GM19023 (cell line): ENCODE measurements around the gene CTAGE1.
"Not testable (repeated sequence)": the region's sequence is repeated elsewhere in the genome, so short reads cannot be mapped to it uniquely, and the experiment has no call there.

Experiments used
- ATAC-seq: cut with Tn5 transposase; IDR thresholded peaks from one replicate; pipeline ENCODE4 v1.9.1; 2021; ENCODE audit warnings: mild to moderate bottlenecking, moderate library complexity; ENCODE audit not compliant: unreplicated experiment

CTAGE1 gene, protein sequence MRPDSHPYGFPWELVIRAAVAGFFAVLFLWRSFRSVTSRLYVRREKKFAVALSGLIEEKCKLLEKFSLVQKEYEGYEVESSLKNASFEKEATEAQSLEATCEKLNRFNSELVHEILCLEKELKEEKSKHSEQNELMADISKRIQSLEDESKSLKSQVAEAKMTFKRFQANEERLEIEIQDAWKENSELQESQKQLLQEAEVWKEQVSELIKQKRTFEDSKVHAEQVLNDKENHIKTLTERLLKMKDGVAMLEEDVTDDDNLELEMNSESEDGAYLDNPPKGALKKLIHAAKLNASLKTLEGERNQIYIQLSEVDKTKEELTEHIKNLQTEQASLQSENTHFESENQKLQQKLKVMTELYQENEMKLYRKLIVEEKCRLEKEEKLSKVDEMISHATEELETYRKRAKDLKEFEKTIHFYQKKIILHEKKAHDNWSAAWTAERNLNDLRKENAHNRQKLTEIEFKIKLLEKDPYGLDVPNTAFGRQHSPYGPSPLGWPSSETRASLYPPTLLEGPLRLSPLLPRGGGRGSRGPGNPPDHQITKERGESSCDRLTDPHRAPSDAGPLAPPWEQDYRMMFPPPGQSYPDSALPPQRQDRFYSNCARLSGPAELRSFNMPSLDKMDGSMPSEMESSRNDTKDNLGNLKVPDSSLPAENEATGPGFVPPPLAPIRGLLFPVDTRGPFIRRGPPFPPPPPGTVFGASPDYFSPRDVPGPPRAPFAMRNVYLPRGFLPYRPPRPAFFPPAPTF

DNA sequence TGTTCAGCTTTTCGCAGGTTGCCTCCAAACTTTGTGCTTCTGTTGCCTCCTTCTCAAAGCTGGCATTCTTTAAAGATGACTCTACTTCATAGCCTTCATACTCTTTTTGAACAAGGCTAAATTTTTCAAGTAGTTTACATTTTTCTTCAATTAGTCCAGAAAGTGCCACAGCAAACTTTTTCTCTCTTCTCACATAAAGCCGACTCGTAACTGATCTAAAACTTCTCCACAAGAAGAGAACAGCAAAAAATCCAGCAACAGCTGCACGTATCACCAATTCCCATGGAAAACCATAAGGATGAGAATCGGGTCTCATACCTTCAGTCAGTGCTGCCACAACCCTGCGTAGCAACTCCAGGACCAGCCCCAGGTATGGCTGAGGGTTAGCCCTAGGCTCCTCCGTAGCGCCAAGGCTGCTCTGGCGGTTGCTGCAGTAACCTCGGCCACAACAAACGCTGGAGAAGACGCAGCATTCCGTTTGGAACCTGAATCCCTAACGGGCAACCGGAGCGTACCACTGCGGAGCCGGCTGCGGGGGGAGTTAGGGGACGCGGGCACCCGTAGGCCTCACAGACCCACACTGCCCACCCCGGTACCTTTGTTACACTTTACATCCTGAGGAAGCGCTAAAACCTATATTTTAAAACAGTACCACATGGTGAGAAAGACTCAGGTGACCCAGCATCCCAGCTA is at the start of gene CTAGE1:
TSS of gene CTAGE1 (minus strand) at position 420 of the 693 bp plus-strand sequence. CDS start at position 316, 104 bp downstream.
- ATAC-seq: no peak

DNA sequence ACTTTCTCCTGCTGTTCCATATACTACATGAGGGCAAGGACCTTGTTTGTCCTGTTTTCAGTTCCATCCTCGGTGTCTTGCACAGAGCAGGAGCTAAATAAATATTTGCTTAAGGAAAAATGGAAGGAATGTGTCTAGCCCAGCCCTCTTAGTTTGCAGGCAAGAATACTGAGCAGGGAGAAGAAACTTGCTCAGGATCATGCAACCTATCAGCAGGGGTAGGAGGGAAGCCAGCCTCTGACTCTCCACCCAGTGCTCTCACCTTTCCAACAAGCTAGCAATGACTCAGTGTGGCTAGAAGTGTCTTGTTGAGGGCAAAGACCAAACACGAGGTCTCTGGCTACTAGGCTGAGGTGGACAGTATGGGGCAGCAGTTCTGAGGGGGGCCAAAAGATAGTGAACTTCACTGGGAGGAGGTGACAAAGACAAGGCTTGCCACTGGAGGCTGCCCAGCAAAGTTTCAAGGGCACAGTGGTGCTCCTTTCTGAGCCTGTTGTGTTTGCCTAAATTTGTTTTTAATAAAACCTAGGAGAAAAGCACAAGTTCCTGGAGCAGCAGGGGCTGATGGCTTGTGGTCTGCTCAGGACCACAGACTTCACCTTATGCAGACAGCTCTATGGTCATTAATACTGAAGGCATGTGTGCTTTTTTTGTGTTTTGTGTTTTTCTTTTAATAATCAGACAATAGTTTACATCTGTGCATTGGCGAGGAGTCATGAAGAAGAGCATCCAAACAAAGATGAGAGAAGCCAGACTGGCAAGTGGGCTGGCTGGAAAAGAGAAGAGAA is 49.1 kb upstream of the CTAGE1 start:
- no peak for ATAC-seq

DNA sequence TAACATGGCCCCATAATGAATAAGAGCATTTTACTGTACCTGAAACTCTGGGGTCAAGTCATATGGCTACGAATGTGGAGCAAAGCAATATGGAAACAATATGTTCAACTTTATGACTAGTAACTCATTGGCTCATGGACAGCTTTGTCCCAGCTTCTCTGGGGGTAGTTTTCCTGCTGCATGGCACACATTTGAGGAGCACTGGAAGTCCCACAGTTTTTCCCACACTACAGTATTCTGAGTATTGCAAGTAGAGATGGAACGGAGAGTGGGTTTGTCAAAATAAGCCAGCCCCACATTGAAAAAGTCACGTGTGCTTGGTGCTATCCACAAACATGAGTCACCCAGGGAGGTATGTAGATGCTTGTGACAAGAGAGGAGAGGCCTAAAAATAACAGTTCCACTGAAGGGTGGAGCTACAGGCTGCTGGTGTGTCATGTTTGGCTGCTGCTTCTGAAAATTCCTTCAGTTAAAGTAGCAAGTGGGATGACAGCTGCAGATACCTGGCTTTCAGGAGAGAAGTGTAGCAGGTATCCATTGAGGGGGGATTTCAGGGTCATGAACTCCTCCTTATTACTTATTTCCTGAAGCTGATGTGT is 48.2 kb upstream of the CTAGE1 start:
- no peak for ATAC-seq

DNA sequence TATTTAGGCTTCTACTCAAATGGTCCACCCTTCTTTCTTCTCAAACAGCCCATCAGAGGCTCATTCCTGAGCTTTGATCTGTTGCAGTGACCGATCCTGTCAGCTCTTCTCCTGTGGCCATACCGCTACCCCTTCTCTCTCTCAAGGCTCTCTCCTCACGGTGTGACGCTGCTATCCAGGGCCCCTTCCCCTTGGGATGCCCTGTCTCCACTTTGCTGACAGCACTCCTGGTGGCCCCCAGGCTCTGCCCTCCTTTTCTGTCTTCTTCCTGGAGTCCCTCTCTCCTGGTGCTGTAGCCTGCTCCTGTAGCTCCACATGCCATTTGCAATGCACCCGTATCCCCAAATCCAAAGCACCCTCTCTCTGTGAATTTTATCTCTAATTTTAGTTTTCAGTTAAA is 45.4 kb upstream of the CTAGE1 start:
- no peak for ATAC-seq

DNA sequence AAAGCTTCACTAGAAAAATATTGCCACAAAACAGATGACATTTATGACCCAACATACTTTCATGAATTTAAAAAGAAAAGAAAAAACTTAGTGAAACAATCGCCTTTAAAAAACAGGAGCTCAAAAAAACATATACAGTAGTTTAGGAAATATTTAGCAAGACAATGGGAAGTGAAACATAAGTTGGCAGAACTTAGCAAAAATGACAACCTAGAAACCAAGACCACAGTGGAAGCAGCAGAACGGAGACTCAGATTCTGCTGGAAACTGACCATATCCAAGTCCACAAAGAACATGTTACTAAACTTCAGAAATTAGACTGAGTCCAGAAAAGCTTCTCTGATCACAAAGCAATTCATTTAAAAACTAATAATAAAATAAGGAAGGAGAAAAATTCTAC is 41.8 kb upstream of the CTAGE1 start:
- ATAC-seq: no peak

DNA sequence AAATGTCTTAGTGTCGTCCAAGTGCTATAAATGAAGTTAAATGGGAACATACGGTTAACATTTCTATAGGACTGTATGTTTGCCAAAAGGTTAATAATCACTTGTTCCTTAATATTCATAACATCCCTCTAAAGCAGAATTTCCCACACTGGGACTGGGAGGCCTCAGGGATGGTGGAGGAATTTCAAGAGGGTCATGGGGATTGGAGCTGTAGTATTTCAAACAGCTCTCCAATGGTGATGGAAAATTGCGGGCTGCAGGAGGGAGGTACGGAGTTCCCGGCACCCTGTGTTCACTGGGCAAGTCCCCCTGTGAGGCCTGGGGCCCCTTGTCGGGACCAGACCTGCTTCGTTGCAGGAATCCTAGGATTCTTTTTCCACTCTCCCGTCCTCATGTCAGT is 39.8 kb upstream of the CTAGE1 start:
- no peak for ATAC-seq

DNA sequence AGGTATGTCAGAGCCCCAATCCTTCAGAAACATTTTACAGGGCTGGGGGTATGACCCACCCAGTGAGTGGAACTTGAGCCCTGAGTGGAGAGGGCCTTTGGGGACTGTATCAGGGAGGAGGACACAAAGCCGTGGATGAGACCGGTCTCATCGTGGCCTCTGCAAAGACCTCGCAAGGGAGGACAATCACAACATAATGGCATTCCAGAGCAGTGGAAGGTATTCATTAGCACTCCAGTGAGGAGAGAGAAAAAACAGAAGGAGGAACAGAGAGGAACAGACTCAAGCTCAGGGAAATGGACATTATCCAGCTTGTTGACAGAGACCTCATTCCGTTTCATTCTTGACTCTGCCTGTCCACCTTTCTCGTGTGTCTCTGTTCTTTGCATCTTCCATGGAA is 38.8 kb upstream of the CTAGE1 start:
- no peak for ATAC-seq

DNA sequence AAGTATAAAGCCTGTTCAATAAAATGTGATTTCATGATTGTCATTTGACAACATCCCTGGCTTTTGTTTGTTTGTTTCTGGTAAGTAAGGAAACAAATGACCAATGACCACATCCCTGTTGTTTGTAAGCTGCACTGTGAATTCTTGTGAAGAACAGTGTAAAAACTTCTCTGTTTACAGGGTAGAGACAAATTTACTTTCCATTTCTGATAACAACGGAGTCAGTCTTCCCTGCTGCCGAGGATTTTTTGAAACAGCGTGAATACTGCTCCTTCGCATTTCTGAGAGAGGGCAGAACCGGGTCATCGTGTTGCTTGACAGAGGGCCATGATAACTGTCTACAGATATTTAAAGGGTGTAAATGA is 38.4 kb upstream of the CTAGE1 start:
- no peak for ATAC-seq

DNA sequence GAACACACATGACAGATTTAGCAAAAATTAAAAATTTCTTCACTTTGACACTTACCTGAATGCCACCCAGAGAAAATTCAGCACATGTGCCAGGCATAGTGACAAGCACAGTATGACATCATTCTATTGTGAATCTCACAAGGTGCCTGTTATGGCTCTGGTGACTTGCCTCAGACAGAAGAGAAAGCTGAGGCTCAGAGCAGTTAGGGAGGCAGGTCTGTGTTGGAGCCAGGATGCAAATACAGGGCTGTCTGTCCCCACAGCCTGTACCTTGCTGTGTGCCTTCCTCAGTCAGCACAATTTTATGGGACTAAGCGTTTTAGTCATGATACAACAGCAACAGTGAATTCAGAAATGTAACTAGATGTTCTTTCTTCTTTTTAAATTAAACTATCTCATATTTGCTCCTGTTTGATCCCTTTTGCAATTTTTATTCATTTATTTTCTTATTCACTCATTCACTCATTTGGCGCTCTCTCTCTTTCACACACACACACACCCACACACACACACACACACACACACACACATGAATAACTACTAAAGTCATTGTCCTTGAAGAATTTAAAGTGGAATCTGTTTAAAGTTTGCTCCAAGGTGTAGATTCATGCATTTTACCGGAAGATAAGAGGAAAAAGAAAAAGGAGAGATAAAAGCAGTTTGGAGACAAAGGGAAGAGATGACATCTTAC is 37.9 kb upstream of the CTAGE1 start:
- no peak for ATAC-seq

DNA sequence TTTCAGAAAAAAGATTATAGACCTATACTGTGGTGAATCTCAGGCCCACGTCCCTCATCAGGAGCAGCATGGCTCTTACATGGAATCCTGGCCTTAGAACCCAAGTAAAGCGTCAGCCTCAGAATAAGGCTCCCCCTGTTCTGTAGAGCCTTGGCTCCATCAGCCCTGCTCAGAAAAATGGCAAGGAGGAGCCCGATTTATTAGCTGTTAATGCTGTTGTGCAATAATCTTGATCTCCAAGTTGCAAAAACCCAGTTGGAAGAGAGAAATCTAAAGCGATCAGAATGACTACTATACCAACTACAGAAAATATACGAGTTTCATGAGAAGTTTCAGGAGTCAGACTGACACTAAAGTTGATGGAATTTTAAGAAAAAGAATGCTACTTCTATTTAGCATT is 35.6 kb upstream of the CTAGE1 start:
- no peak for ATAC-seq

DNA sequence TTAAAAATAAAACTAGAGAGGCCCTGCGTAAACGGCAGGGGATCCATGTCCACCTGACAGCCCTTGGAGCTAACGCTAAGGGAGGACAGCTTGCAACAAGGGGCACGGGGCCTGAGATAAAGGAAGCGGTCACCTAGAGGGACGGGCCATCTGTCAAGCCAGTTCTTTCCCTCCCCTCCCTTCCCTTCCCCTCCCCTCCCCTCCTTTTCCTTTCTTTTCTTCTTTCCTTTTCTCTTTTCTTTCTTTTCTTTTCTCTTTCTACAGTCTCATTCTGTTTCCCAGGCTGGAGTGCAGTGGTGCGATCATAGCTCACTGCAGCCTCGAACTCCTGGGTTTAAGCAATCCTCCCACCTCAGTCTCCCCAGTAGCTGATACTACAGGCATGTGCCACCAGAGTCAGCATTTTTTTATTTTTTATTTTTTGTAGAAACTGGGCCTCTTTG is 34.5 kb upstream of the CTAGE1 start:
- ATAC-seq: no peak

DNA sequence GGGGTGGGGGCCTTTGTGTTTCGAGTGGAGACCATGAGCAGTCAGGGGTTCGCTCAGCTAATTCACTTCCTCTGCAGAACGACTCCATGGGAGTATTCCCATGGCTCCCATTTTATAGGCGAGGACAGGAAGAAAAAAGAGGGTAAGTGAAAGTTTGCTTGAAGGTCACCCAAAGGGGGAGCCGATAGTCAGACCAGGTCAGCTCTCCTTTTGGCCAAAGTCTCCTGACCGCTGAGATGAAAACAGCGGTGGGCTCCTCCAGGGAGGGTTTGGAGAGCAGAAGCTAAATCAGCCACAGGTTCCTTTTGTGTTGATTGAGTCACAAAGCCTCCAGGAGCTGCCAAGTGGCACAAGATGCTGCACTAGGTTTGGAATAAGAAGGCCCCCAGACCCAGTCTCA is 34.1 kb upstream of the CTAGE1 start:
- no peak for ATAC-seq

DNA sequence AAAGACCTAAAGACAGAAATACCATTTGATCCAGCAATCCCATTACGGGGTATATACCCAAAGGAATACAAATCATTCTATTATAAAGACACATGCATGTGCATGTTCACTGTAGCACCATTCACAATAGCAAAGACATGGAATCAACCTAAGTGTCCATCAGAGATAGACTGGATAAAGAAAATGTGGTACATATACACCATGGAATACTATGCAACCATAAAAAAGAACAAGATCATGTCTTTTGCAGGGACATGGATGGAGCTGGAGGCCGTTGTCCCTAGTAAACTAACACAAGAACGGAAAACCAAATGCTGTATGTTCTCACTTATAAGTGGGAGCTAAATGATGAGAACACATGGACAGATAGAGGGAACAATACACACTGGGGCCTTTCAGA is 33.1 kb upstream of the CTAGE1 start:
- not testable (repeated sequence) for ATAC-seq

DNA sequence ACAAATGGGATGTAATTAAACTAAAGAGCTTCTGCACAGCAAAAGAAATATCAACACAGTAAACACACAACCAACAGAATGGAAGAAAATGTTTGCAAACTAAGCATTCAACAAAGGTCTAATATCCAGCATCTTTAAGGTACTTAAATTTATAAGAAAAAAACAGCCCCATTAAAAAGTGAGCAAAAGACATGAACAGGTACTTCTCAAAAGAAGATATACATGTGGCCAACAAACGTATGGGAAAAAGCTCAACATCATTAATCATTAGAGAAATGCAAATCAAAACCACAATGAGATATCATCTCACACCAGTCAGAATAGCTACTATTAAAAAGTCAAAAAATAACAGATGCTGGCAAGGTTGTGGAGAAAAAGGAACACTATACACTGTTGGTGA is 32.6 kb upstream of the CTAGE1 start:
- ATAC-seq: not testable (repeated sequence)

DNA sequence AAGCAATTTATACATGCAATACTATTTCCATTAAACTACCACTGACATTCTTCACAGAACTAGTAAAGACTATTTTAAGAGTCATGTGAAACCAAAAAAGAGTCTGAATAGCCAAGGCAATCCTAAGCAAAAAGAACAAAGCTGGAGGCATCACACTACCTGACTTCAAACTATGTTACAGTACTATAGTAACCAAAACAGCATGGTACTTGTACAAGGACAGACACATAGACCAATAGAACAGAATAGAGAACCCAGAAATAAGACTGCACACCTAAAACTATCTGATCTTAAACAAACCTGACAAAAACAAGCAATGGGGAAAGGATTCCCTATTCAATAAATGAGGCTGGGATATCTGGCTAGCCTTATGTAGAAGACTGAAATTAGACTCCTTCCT is 32.0 kb upstream of the CTAGE1 start:
- not testable (repeated sequence) for ATAC-seq

DNA sequence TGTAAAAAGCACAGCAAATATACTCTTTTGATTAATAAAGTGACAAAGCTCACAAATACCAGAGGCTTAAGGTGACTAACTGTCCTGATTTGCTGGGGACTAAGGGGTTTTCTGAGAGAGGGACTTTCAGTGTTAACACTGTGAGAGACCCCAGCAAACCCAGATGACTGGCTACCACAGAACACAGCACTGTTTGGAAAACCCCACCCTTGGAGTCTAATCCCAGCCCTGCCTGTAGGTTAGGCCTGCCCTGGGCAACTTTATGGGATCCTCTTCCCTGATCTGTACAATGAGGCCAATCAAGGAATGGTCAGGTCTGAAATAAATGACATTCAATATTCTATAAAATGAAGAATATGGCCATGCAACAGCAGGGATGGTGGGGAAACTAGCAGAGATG is 30.5 kb upstream of the CTAGE1 start:
- ATAC-seq: no peak

DNA sequence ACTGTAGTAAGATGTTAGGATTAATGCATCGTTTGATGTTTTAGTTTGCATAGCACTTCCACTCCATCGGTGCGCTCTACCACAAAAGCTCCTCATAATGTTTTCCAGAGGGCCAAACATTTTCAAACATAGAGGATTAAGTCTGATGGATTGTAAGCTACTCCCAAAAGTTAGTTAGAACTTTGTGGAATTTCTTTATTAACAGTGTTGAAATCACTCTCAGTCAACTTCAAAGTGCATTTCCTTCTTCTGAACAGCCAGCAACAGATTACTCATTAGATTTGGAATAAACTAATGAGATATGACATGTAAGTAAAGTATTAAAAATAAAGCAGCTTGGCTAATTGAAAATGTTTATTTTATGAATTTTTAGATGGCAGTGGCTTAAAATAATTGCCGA is 30.1 kb upstream of the CTAGE1 start:
- ATAC-seq: no peak

DNA sequence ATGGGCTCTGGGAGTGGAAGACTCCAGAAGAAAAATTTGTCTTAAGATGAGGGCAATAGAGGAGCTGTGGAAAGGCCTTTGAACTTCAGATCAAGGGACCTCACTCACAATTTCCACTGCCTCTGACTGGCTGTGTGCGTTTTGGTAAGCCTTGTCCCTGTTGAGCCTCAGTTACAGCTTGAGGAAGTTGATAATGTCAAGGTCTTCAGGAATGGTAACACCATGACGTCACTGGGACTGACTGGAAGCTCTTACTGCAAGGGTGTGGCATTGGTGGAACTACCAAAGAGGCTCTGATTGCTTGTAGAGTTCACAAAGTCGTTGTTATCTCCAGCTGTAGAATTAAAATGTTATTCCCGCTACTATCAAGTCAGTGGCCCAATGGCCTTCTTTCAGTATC is 29.2 kb upstream of the CTAGE1 start:
- no peak for ATAC-seq

DNA sequence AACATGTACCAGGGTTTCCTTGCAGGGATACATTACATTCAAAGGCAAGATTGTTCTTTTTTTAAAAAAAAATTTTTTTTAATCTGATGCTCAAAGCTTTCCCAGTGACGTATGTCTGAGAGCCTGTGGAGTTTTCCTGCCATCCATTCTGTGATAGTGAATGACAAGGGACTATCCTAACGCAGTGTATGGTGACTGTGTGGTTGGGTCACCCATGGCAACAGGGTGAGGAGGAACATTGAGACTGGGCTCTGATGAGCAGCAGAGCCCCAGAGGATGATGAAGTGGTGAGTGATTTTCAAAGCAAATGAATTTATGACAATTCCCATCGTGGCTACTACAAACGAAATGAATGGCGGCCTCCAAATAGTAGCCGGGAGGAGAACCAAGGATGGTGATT is 28.6 kb upstream of the CTAGE1 start:
- no peak for ATAC-seq

DNA sequence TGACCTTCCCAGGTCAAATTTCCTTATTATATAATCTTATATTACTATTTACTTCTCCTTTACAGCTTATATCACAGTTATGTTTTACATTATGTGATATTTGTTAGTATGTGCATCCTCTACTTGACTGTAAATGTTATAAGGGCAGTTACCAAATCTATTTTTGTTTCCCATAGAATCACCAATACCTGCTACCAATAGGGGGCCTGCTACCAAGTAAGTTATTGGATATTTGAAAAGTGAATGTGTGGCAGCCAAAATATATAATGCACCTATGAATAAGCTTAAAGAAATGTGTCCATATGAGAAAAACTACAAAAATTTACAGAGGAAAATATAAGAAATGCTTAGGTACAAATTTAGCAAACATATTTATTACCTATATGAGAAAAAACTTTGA is 23.9 kb upstream of the CTAGE1 start:
- ATAC-seq: no peak
